GM19043 (cell line): ENCODE data around the gene ESR2.
A peak's percentile ranks its signal among the peaks of the same experiment; 100 is the strongest.
"Not testable (repeated sequence)": the region's sequence is repeated elsewhere in the genome, so short reads cannot be mapped to it uniquely, and the experiment has no call there.

Experiments
- ATAC-seq: cut with Tn5 transposase; IDR thresholded peaks from one replicate; pipeline ENCODE4 v1.9.1; 2021; ENCODE audit warnings: low read depth; ENCODE audit not compliant: unreplicated experiment

The ESR2 gene

DNA sequence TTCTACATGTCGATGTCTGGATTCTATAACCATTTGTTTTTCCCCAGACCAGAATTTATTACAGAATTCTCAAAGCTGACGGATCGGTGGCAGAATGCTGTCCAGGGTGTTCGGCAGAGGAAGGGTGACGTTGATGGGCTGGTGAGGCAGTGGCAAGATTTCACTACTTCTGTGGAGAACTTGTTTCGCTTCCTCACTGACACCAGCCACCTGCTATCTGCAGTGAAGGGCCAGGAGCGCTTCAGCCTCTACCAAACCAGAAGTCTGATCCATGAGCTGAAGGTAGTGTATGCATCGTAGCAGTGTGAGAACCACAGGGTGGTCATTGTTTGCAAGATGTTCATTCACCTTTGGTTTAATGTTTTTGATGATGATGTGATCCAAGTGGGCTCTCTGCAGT lies 124.0 kb downstream of the ESR2 start:
- ATAC-seq: peak; percentile 55

DNA sequence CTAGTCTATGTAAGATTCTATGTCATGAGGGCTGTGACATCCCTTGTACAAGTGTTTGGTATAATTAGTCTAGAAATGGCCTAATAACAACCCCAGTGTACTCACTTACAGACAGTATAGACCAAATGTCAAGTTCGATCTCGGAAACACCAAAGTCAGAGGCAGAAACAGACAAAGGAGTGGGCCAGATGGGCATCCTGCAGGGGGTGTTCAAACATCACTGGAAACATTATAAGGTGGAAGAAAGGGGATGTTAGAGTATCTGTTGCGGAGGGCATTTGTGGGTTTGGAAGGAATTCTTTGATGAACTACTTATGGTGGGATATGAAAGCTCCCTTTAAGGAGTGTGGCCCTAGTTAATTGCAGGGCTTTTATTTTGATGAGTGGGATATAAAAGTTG lies 134.6 kb downstream of the ESR2 start:
- no peak for ATAC-seq

DNA sequence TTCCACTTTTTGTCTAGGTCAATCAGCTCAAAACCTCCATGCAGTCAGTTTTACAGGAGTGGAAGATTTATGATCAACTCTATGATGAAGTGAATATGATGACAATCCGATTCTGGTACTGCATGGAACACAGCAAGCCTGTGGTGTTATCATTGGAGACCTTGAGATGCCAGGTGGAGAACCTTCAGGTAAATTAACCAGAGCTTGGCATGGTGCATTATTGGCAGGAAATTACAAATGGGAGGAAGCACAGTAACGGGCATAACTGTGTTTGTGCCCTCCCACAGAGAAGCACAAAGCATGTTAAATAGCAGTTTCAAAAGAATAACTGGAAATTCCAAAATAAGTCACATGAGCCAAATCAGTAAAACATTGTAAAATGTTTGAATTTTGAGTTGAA lies 135.6 kb downstream of the ESR2 start:
- no peak for ATAC-seq

DNA sequence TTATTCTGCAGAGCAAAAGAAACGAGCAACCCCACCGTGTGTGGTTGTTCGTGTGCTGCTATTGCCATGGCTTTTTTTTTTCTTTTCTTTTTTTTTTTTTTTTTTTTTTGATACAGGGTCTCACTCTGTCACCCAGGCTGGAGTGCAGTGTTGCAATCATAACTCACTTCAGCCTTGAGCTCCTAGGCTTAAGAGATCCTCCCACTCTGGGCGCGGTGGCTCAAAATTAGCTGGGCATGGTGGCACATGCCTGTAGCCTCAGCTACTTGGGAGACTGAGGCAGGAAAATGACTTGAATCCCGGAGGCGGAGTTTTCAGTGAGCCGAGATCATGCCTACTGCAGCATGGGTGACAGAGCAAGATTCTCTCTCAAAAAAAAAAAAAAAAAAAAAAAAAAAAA lies 144.2 kb downstream of the ESR2 start:
- ATAC-seq: no peak

DNA sequence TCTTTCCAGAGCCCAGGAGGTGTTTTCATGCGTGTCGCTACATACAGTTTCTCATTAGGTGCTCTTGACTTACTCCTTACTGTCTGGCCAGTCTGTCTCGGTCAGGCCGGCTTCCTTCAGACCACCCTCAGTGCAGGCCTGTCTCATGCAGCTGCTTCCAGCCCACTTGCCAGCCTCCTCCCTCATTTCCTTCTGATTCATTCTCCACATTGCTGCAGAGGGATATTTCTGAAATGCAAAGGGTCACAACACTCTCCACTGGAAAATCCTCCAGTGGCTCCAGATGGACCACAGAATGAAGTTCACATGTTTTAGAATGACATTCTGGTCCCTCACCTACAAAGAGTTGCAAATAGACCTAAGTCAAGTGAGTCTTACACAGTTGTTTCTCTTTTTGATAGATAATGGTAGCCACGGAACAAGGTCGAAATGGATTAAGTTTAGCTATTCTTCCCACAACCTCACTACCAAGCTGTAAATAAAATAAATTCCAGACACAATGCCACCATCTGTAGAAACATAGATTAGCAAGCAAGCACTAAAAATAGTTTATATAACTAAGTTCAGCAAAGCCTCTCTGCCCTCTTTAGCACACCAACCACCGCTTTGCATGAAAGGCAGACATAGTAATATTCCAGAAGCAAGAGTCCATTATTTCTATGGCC lies 146.9 kb downstream of the ESR2 start:
- no peak for ATAC-seq

DNA sequence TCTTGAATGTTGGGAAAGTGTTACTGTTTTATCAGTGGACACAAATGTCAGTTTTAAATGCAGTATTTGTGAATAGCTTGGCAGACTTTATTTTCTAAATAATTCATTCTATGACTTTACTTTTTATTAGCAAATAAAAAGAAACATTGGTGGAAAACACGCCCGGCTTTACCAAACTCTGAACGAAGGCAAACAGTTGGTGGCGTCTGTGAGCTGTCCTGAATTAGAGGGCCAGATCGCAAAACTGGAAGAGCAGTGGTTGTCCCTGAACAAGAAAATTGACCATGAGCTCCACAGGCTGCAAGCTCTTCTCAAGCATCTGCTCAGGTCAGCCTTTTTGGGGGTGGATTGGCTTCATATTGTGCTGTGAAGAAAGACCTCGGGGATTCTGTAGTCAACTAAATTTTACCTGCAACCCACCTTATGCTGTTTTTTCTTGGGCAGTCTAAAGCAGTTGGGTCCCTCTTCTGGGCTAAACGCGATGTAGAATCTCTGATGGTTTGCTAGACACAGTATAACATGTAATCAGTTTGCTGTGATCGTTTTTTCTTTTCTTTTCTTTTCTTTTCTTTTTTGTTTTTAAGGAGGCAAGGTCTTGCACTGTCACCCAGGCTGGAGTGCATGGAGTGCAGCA lies 156.4 kb downstream of the ESR2 start:
- ATAC-seq: no peak

DNA sequence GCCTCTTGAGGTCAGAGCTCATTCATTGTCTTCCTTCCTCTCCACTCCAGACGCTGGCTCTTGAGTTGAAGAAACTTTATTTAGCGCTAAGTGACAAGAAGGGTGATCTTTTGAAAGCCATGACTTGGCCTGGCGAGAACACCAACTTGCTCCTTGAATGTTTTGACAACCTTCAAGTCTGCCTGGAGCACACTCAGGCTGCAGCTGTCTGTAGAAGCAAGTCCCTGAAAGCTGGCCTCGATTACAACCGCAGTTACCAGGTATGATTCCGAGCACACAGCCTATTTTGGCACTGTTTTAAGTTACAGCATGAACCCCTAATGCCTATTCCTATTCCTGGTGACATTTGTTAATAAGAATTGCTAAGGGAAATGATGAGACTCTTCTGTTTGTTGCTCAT lies 167.6 kb downstream of the ESR2 start:
- ATAC-seq: no peak

DNA sequence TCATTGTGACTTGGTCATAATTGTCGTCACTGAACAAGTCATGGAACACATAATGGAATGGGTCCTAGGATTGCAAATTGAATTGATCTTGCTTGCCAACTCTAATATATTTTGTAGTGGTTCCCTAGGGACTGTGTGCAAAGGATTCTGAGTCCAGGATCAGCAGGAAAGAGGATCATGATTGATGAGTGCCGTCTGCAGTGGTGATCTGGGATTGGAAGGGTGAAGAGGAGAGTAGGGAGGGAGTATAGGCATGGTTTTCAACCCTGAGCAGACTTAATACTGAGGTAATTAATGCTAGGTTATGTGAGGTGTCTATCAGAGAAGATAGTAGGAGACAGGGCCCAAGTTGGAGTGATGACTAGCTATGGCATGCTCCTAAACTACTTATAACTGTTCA lies 168.9 kb downstream of the ESR2 start:
- ATAC-seq: no peak

DNA sequence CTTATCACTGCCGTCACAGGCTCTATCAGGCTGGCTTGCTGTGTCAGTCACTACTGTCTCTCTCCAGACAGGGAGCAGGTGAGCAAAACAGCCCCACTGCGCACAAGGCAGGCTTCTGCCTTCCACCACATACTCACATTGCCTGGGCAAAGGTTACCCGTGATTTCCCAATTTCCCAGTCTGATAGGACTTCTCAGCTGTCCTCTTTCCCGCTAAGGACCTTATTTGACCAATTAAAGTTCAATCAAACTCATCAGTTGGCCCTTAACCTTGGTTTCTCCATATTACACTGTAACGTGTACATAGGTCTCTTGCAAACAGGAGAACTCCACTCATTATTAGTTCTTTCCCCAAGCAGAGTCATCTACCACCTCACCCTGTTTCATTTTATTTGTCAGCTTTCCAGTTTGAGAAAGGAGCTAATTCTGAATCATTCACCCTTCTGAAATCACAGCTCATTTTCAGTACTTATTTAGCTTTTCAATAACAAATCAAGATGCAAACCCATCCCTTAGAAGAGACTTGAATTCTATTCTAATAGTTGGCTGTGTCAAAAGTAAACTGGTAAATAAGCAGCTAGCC lies 170.8 kb downstream of the ESR2 start:
- ATAC-seq: no peak

DNA sequence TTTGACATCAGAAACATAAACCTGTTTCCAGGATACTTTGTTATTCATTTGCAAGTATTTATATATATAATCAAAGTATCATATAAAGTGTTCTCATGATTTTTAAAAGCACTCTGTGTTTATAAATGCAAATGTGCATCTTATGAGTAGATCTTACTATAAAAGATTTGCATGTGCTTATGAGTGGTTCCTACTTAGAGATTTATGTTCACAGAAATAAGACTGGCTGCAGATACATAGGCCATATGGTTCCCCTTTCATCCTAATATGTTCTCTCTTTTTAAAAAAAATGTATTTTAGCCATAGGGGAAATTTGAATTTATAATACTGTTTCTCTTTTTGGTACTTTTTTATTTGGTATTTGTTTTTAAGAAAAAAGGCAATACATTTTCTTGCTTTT lies 174.2 kb downstream of the ESR2 start:
- no peak for ATAC-seq

DNA sequence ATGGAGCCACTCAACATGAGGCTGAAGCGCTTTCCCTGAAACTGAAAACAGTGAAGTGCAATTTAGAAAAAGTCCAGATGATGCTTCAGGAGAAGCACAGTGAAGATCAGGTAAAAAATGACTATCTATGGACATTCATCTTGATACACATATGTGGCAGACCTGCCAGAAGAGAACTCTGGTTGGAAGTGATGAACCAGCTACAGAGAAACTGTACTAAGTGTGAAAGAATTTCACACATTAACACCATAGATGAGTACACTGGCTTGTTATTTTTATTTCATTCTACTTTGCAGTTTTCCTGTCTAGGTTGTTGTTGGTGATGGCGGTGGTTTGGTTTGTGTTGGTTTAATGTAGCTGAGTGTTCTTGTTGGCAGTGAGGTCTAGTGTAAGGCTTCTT lies 174.7 kb downstream of the ESR2 start:
- no peak for ATAC-seq

DNA sequence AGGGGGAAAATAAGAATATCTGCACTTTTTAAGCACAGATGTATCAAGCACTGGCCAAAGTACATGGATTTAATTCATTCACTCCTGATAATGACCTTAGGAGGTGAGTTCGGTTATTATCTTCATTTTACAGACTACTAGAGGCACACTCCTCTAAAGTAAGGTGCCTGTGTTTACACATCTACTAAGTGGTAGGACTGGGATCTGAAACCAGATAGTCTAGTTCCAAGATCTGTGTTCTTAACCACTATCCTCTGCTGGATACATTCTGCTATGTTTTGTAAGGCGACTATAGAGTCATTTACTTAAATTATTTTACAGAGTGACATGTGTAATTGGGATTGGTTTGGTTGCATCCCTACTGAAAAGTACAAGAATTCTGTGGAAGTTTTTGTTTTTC lies 175.3 kb downstream of the ESR2 start:
- no peak for ATAC-seq

DNA sequence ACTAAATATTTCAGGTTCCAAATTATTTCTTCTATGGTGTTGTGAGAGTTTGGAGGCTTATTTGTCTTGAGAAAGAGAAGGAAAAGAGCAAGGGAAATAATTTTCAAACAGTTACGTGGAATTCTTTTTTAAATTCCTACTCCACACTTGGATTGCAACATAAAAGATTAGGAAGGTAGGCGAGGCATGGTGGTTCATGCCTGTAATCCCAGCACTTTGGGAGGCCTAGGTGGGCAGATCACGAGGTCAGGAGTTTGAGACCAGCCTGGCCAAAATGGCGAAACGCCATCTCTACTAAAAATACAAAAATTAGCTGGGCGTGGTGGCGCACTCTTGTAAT lies 175.8 kb downstream of the ESR2 start:
- ATAC-seq: not testable (repeated sequence)

DNA sequence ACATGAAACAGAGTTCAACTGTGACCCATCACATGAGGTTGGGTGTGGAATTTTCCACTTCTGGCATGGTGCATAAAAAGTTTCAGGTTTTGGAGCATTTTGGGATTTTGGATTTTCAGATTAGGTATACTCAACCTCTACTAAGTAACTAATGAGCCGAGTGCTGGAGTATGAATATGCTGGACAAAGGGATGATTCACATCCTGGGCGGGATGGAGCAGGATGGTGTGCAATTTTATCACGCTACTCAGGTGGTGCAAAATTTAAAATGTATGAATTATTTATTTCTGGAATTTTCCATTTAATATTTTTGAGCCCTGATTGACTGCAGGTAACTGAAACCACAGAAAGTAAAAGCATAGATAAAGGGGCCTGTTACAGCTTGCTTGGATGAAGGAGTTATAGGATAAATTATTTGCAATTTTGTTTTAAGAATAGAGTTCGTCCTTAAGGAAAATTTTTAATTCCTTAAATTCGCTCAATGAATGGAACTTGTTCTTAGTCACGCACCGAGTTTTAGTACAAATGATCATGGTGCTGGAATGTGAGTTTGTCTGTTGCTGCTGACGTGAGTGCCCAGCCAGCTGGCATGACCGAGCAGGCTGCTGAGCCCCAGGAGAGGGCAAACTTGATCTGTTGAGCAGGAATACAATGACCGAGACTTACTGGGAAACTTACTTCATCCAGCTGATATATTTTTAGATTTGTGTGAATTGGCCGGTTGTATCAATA lies 176.3 kb downstream of the ESR2 start:
- no peak for ATAC-seq

DNA sequence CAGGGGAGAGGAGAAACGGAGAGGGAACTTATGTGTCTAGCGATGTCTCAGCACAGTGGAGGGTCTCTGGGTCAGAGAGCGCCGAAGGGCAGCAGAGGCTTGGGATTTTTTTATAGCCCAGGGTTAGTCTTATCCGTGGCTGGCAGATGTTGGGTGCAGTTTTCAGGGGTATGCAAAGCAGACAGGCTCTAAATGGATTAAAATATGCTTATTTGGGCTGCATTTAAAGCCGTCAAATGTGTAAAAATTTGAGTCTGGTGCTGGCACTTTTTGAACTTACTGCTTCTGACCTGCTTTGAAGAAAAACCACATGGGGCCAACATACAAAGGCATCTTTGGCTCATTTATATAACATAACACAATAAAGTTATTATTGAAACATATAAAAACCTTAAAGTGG lies 178.8 kb downstream of the ESR2 start:
- ATAC-seq: no peak

DNA sequence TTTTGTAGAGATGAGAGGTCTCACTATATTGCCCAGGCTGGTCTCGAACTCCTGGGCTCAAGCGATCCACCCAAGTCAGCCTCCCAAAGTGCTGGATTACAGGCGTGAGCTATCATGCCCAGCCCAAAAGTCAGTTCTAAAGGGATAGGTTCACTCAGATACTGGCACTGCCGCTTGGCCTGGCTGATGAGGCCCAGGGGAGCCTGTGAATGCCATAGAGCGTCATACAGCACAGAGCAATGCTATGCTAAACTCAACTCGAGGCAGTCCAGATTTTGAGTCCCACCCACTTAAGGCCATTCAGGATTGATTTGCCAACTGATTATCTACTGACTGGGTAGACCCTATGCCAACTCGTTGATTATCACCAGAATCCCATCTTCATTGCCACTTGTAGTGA lies 179.4 kb downstream of the ESR2 start:
- ATAC-seq: no peak

DNA sequence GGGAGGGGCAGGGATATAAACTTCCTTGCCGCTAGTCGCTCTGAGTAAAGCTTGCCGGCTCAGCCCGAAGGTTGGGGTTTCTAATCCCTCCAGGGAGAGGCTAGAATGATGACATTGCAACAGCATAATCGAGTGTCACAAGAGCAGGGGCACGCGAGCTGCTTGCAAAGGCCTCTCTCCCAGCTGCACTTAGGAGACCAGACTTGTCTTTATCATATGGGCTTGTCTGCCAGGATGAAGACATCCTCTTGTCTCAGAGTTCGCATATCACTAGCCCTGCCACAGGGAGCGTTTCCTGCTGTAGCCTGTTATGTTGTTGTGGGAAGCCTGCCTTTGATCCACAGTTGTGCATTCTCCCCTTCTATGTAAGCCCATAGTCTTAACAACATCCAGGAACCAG lies 180.0 kb downstream of the ESR2 start:
- no peak for ATAC-seq

DNA sequence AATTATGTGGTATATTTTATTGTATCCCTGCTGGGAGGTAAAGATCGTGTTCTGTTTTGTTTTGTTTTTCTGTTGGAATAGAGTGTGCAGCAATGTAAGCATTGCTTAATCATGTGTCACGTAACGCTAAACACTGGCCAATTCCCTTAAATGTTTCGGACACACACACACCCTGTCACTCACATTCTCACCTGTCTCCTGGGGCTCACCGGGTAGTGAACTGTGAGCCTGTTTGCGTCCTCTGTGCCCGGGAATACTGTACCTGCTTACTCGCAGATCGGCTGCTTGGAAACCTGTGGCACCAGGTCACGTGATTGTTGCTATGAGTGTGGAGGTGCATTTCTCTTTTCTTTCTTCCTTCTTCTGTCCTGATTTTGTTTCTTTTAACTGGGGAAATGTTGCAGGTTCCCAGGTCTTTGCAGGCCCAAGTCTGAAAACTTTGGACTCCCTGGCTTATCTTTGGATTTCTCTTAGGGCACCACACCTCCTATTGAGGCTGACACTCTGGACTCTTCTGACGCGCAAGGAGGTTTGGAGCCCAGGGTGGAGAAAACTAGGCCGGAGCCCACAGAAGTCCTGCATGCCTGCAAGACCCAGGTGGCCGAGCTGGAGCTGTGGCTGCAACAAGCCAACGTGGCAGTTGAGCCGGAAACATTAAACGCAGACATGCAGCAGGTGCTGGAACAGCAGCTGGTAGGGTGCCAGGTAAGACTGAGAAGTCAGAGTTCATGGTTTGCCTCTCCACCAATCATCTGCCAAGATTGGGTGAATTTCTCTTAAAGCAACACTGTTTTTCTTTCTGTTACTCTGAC lies 181.1 kb downstream of the ESR2 start:
- ATAC-seq: no peak

DNA sequence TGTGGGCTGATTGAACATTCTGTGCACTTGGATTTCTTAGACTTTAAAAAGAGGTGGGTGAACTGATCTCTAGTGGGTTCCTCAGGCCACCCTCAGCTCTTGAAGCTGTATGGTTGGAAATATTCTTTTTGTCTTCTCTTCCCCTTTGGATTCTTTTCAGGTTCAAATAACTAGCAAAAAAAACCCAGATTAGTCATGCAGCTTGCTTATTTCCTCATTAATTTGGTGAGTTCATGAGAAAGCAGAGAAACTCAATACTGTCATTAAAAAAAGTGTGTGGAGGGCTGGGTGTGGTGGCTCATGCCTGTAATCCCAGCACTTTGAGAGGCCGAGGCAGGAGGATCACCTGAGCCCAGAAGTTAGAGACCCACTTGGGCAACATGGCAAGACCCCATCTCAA lies 183.4 kb downstream of the ESR2 start:
- no peak for ATAC-seq

DNA sequence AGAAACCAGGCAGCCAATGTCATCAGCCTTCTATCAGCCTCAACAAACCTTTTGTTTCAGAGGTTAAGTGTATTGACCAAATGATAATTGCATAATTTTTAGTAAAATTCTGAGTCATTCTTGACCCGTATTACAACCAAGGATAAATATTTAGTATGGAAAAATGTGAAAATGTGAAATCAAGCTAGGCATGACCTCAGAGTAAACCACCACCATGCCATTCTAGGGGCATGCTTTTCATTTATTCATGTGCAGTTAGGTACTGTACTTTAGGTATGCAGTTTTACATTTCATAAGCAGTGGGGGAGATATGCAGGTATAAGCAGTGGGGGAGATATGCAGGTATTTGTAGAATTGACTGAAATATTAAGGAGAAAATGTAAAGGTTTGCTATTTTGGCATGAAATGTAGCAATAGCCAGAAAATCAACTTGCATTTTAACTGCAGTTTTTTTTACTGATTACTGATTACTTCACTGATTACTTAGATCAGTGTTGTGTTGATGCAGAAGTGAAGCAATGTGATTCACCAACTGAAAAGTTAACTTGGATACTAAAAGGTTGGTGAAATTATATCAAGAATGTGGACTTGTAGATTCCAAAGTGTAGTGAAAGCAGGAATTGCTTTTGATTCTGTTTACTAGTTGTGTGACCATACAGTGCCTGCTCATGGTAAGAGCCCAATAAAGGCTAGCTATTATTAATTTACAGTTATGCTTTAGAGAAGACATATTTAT lies 184.2 kb downstream of the ESR2 start:
- no peak for ATAC-seq
